GM12878 (cell line): ENCODE results near the gene GCNT1. TPM values are rescaled to one million over a fixed set of nuclear protein-coding genes. Genes with fewer than 3 reads are reported as not detected.

Experiments
- CBX5 ChIP-seq: sonication (generic); IDR thresholded peaks from 2 replicates; pipeline ENCODE4 v1.6.1; 2016; ENCODE audit warnings: low read depth, moderate library complexity, mild to moderate bottlenecking, inconsistent platforms
- CEBPB ChIP-seq, 2 experiments: fragments of 150-350 bp in 1 of 2; IDR thresholded peaks; 2 replicates each; pipeline ENCODE4 v1.6.1; 2012 to 2014; ENCODE audit warnings: low read depth in 2 of 2, low read length in 2 of 2, borderline replicate concordance in 1 of 2, inconsistent platforms in 1 of 2
- CREM ChIP-seq: IDR thresholded peaks from 2 replicates; pipeline ENCODE4 v1.6.1; 2014; ENCODE audit warnings: antibody characterized with exemption, low read depth
- EP300 ChIP-seq, 2 experiments: fragments of 150-350 bp in 1 of 2; IDR thresholded peaks; 2 replicates each; pipeline ENCODE4 v1.6.1; 2011 to 2012; ENCODE audit warnings: low read depth in 2 of 2, low read length in 2 of 2, borderline replicate concordance in 1 of 2, improper control_type of control experiment in 1 of 2, inconsistent platforms in 1 of 2; ENCODE audit not compliant: control insufficient read depth in 1 of 2
- FOXM1 ChIP-seq: IDR thresholded peaks from 2 replicates; pipeline ENCODE4 v1.6.1; 2012; ENCODE audit warnings: low read depth, mild to moderate bottlenecking, inconsistent platforms, low read length, moderate library complexity
- IKZF1 ChIP-seq: fragments of 450-650 bp; conservative IDR thresholded peaks from 2 replicates; pipeline ENCODE4 v1.6.1; 2017; ENCODE audit warnings: antibody characterized with exemption, mild to moderate bottlenecking
- KAT2A ChIP-seq: conservative IDR thresholded peaks from 2 replicates; pipeline ENCODE4 v1.6.1; 2011; ENCODE audit warnings: low read depth, low read length; ENCODE audit not compliant: control insufficient read depth
- PAX5 ChIP-seq: IDR thresholded peaks from 2 replicates; pipeline ENCODE4 v1.6.1; 2011; ENCODE audit warnings: low read depth, low read length, borderline replicate concordance
- POLR2AphosphoS2 ChIP-seq: IDR thresholded peaks from 2 replicates; pipeline ENCODE4 v1.6.1; 2011; ENCODE audit warnings: low read depth, mild to moderate bottlenecking, low read length, improper control_type of control experiment, moderate library complexity
- RB1 ChIP-seq: fragments of 450-650 bp; formaldehyde crosslinking; IDR thresholded peaks from 2 replicates; pipeline ENCODE4 v1.6.1; 2017; ENCODE audit warnings: mild to moderate bottlenecking, borderline replicate concordance
- RFX5 ChIP-seq: IDR thresholded peaks from 2 replicates; pipeline ENCODE4 v1.6.1; 2011; ENCODE audit warnings: low read depth, low read length, improper control_type of control experiment
- RUNX3 ChIP-seq: IDR thresholded peaks from 2 replicates; pipeline ENCODE4 v1.6.1; 2012; ENCODE audit warnings: low read length, inconsistent platforms
- SMARCA5 ChIP-seq: fragments of 450-650 bp; IDR thresholded peaks from 2 replicates; pipeline ENCODE4 v1.6.1; 2017; ENCODE audit warnings: mild to moderate bottlenecking
- SUPT20H ChIP-seq: IDR thresholded peaks from 2 replicates; pipeline ENCODE4 v1.6.1; 2011; ENCODE audit warnings: low read depth, mild to moderate bottlenecking, low read length, moderate library complexity, borderline replicate concordance; ENCODE audit not compliant: control insufficient read depth
- TAF1 ChIP-seq: IDR thresholded peaks from 2 replicates; pipeline ENCODE4 v1.6.1; 2011; ENCODE audit warnings: mild to moderate bottlenecking, low read depth, low read length, borderline replicate concordance
- ZBED1 ChIP-seq: IDR thresholded peaks from 2 replicates; pipeline ENCODE4 v1.6.1; 2016; ENCODE audit warnings: borderline replicate concordance
- polyA plus RNA-seq, 11 experiments: library from polyadenylated mRNA; depleted of rRNA in 4 of 11; unstranded in 6 of 11; stranded (reverse) in 5 of 11; fragments of >200 nt; fragmentation: Nextera tagmentation in 4 of 11; fragmentation: Illumina TruSeq in 1 of 11; extraction: Ambion mirVana in 4 of 11; extraction: Trizol in 1 of 11; gene quantifications; 1 replicate in 1 of 11; 2 replicates in 10 of 11; pipeline versions ENCODE4 v1.2.1 to v1.2.3, GENCODE V29; 2011 to 2016; ENCODE audit warnings: inconsistent platforms in 2 of 11, missing spikeins in 2 of 11, low read depth in 1 of 11
- total RNA-seq, 4 experiments: library from RNA; depleted of rRNA in 3 of 4; stranded (reverse); fragments of >200 nt in 3 of 4; fragmentation: Illumina TruSeq in 1 of 4; extraction: Trizol in 1 of 4; gene quantifications; 2 replicates each; pipeline versions ENCODE4 v1.2.1 to v1.2.3, GENCODE V29; 2013 to 2021
- TF ChIP-seq, protein P1 (sequence below): fragments of 450-650 bp; IDR thresholded peaks from 2 replicates; pipeline ENCODE4 v1.6.1; 2017; ENCODE audit warnings: mild to moderate bottlenecking
- TF ChIP-seq, protein P2 (sequence below): fragments of 450-650 bp; IDR thresholded peaks from 2 replicates; pipeline ENCODE4 v1.6.1; 2016; ENCODE audit warnings: mild to moderate bottlenecking
- TF ChIP-seq, protein P3 (sequence below): IDR thresholded peaks from 2 replicates; pipeline ENCODE4 v1.6.1; 2012; ENCODE audit warnings: low read depth, low read length, improper control_type of control experiment
- TF ChIP-seq, protein P4 (sequence below), 3 experiments: IDR thresholded peaks in 2 of 3; conservative IDR thresholded peaks in 1 of 3; 2 replicates each; pipeline ENCODE4 v1.5.1; 2011; ENCODE audit warnings: low read depth in 3 of 3, low read length in 3 of 3, mild to moderate bottlenecking in 3 of 3, control low read depth in 2 of 3, moderate library complexity in 2 of 3, inconsistent platforms in 1 of 3, mixed read lengths in 1 of 3; ENCODE audit not compliant: control insufficient read depth in 2 of 3, insufficient read depth in 1 of 3; ENCODE audit errors: extremely low read depth in 1 of 3
- TF ChIP-seq, protein P5 (sequence below): fragments of 450-650 bp; IDR thresholded peaks from 2 replicates; pipeline ENCODE4 v1.6.1; 2017; ENCODE audit warnings: low read depth, mild to moderate bottlenecking, moderate library complexity

Gene GCNT1
- total and polyA plus RNA-seq, 10 of the 15 experiments (the other 5 are each of a cell fraction or from before 2014, with no cell fraction given): 2.8 to 17.8 (median 7.1) TPM

DNA sequence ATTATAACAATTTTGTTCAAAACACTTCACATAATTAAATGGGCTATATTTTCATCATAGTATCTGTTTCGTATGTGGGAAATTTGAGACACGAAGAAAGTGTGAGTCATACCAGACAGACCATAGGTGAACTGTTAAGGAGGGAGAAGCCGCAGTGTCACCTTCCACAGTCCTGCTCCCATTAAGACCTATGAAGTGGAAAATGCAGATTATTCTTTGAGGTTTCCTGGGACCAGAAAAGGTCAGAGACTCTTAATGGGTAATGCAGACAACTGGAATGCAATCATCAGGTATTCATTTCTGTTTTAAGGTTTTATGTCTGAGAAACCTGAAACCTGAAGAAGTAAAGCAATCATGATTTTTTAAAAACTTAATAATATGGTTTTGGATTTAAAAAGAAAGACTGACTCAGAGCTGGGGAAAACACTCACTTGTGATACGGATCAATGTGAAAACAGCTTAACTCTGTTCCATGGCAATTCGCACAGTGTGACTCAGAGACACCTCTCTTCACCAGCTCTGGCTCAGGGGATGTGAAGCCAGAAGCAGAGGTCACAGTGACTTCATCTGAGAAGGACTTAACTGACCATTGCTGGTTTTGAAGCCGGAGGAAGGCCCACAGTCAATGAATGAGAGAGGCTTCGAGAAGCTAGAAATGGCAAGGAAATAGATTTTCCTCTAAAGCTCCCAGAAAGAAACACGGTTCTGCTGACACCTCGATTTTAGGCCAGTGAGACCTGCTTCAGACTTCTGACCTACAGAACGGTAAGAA, 17.2 kb upstream of the GCNT1 start (continued):
- TF ChIP-seq, protein P1, sequence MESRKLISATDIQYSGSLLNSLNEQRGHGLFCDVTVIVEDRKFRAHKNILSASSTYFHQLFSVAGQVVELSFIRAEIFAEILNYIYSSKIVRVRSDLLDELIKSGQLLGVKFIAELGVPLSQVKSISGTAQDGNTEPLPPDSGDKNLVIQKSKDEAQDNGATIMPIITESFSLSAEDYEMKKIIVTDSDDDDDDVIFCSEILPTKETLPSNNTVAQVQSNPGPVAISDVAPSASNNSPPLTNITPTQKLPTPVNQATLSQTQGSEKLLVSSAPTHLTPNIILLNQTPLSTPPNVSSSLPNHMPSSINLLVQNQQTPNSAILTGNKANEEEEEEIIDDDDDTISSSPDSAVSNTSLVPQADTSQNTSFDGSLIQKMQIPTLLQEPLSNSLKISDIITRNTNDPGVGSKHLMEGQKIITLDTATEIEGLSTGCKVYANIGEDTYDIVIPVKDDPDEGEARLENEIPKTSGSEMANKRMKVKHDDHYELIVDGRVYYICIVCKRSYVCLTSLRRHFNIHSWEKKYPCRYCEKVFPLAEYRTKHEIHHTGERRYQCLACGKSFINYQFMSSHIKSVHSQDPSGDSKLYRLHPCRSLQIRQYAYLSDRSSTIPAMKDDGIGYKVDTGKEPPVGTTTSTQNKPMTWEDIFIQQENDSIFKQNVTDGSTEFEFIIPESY: no peak
- peak; percentile 53; the same call in 1 of the 2 replicates for TF ChIP-seq CREM
- peak; percentile 76 for TF ChIP-seq PAX5
- no peak for TF ChIP-seq KAT2A
- peak; percentile 82; the same call in 1 of the 2 replicates for TF ChIP-seq FOXM1
- no peak for TF ChIP-seq POLR2AphosphoS2
- TF ChIP-seq IKZF1: peak; percentile 96
- TF ChIP-seq, protein P2, sequence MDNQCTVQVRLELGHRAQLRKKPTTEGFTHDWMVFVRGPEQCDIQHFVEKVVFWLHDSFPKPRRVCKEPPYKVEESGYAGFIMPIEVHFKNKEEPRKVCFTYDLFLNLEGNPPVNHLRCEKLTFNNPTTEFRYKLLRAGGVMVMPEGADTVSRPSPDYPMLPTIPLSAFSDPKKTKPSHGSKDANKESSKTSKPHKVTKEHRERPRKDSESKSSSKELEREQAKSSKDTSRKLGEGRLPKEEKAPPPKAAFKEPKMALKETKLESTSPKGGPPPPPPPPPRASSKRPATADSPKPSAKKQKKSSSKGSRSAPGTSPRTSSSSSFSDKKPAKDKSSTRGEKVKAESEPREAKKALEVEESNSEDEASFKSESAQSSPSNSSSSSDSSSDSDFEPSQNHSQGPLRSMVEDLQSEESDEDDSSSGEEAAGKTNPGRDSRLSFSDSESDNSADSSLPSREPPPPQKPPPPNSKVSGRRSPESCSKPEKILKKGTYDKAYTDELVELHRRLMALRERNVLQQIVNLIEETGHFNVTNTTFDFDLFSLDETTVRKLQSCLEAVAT: no peak
- TF ChIP-seq, protein P3, sequence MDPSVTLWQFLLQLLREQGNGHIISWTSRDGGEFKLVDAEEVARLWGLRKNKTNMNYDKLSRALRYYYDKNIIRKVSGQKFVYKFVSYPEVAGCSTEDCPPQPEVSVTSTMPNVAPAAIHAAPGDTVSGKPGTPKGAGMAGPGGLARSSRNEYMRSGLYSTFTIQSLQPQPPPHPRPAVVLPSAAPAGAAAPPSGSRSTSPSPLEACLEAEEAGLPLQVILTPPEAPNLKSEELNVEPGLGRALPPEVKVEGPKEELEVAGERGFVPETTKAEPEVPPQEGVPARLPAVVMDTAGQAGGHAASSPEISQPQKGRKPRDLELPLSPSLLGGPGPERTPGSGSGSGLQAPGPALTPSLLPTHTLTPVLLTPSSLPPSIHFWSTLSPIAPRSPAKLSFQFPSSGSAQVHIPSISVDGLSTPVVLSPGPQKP: no peak
- no peak for TF ChIP-seq SUPT20H
- 0 out of 2 replicates have a peak, but pooled peaks have one; percentile 27 for TF ChIP-seq CBX5
- TF ChIP-seq, protein P4, sequence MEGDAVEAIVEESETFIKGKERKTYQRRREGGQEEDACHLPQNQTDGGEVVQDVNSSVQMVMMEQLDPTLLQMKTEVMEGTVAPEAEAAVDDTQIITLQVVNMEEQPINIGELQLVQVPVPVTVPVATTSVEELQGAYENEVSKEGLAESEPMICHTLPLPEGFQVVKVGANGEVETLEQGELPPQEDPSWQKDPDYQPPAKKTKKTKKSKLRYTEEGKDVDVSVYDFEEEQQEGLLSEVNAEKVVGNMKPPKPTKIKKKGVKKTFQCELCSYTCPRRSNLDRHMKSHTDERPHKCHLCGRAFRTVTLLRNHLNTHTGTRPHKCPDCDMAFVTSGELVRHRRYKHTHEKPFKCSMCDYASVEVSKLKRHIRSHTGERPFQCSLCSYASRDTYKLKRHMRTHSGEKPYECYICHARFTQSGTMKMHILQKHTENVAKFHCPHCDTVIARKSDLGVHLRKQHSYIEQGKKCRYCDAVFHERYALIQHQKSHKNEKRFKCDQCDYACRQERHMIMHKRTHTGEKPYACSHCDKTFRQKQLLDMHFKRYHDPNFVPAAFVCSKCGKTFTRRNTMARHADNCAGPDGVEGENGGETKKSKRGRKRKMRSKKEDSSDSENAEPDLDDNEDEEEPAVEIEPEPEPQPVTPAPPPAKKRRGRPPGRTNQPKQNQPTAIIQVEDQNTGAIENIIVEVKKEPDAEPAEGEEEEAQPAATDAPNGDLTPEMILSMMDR (IDR thresholded peaks at IDR 0.05 in 2 of 3, conservative IDR thresholded peaks at IDR 0.05 in 1 of 3; ENCODE audit: control insufficient read depth in 2 of 3, extremely low read depth in 1 of 3, insufficient read depth in 1 of 3, low read depth in 3 of 3, low read length in 3 of 3): no peak
- TF ChIP-seq ZBED1: 0 out of 2 replicates have a peak, but pooled peaks have one; percentile 47
- no peak for TF ChIP-seq CEBPB (IDR thresholded peaks at IDR 0.05; ENCODE audit: borderline replicate concordance in 1 of 2, low read depth in 2 of 2, low read length in 2 of 2)
- TF ChIP-seq, protein P5, sequence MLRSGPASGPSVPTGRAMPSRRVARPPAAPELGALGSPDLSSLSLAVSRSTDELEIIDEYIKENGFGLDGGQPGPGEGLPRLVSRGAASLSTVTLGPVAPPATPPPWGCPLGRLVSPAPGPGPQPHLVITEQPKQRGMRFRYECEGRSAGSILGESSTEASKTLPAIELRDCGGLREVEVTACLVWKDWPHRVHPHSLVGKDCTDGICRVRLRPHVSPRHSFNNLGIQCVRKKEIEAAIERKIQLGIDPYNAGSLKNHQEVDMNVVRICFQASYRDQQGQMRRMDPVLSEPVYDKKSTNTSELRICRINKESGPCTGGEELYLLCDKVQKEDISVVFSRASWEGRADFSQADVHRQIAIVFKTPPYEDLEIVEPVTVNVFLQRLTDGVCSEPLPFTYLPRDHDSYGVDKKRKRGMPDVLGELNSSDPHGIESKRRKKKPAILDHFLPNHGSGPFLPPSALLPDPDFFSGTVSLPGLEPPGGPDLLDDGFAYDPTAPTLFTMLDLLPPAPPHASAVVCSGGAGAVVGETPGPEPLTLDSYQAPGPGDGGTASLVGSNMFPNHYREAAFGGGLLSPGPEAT: peak; percentile 87
- peak; percentile 71 to 80 for TF ChIP-seq EP300 (IDR thresholded peaks at IDR 0.05; ENCODE audit: borderline replicate concordance in 1 of 2, control insufficient read depth in 1 of 2, low read depth in 2 of 2, low read length in 2 of 2)
- TF ChIP-seq RUNX3: peak; percentile 94
- TF ChIP-seq SMARCA5: no peak
- TF ChIP-seq TAF1: no peak
- no peak for TF ChIP-seq RFX5
- no peak for TF ChIP-seq RB1
